Stimulated activated CD4-positive, alpha-beta T cell treated with anti-CD3 and anti-CD28 coated beads, Interleukin-4, amount 100 ng/mL, for 24 hours (primary cell): ENCODE data around the gene PDE6D.

Experiments used
- DNase-seq: peaks from one replicate; pipeline ENCODE4 v3.0.0-alpha.2; 2020

The PDE6D gene

GRCh38 chr2:231706731-231707624, 74.1 kb downstream of the PDE6D start:
- DNase-seq = peak; percentile 98

DNA sequence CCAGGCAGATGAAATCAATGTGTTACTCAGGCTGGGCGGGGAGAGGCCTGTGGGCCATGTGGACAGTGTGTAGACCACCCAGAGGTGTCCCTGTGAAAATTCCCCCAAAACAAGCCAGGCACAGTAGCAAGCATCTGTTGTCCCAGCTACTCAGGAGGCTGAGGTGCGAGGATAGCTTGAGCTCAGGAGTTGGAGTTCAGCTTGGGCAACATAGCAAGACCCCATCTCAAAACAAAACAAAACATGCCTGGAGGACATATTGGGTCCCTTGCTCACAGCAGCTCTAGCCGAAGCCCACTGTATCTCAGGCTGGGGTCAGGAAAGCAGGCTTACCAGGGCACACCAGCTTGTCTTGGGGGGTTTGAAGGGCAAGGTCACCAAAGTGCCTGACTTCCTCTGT, 77.1 kb downstream of the PDE6D start:
- no peak for DNase-seq

GRCh38 chr2:231701456-231702373, 79.4 kb downstream of the PDE6D start:
- DNase-seq = no peak

- DNase-seq = no peak
These were observed 82.1 kb downstream of the PDE6D start for GRCh38 chr2:231699006-231699405.

GRCh38 chr2:231696004-231696367, 85.1 kb downstream of the PDE6D start:
- DNase-seq = no peak

DNA sequence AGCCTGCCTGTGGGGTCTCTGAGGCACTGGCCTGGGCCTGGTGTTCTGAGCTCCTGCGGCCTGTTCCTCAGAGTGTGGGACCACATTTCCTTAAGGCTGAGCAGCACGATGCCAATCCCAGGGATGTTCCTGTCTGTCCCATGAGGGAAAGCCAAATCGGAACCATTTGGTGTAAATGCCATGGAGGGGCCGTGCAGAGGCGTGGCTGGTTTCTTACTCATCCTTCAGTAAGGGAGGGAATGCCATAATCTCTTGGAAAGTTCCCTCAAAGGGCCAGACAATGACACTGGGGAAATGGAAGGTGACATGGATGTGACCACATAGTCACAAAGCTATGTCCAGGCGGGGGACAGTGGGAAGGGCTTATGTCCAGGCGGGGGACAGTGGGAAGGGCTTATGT, 87.1 kb downstream of the PDE6D start:
- no peak for DNase-seq

DNA sequence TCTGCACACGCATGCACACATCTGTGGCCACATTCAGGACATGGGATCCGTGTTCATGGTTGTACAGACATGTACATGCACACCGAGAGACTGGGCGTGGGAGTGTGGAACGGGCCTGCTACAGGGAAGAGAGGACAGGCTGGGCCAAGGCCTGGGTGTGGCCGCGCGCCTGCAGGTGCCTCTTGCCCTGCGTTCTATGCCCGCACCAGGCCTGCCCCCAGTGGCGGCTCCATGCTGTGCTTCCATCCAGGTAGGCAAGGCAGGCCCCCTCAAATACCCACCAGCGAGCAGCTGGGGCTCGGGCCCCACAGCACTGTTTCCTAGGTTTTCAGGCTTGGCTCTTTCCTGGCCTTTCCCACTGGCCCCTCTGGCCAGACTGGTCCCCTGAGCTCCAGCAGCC, 88.2 kb downstream of the PDE6D start:
- no peak for DNase-seq

- no peak for DNase-seq
These were observed 89.8 kb downstream of the PDE6D start for GRCh38 chr2:231691251-231691772.

DNA sequence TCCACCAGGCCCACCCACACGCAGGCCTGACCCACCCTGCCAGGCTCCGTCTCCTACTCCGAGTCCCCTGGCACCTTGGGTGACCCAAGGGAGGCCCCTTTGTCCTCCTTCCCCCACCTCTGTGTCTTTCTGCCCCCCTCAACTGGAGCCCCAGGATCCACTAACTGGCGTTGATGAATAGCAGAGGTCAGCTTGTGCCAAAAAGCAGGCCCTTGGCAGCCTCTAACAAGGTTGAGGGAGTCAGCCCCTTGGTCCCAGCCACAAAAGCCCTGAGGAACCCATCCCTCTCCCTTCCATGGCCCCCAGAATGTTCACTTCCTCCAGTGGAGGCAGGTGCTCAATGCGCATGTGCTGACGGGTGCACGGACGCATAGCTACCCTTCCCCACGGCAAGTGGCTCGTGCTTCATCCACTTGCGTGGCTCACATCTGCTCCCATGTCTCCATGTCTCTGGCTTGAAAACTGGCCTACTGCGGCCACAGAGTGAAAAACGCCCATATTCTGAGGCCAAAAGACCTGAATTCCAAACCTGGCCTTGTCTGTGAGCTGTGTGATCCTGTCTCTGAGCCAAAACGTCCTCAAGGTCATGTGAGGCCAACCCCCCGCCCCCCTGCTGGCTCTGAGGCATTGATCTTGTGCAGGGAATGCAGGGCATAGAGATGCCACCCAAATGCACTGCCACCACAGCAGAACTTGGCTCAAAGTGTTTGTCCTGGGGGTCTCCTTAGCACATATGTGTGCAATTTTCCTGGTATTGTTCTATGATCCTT, 91.8 kb downstream of the PDE6D start:
- DNase-seq = no peak

GRCh38 chr2:231688719-231689118, 92.4 kb downstream of the PDE6D start:
- DNase-seq = no peak

DNA sequence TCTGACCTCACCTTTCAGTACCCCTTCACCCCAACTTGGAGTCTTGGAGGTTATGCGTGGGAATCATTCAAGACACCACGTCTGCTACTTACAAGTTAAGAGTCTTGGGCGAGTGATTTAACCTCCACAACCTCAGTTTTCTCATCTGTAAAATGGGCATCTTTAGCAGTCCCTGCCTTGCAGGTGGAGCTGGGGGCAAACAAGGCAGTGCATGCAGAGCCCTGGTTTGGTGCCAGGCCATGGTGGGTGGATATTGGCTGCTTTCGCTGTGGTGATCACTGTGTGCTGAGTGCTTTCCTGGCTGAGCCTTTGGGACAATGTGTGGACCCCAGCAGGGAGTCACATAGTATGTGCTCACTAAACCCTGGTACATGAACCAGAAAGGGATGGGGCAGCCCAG, 93.1 kb downstream of the PDE6D start:
- no peak for DNase-seq

GRCh38 chr2:231687133-231687852, 93.8 kb downstream of the PDE6D start:
- peak; percentile 75 for DNase-seq

DNA sequence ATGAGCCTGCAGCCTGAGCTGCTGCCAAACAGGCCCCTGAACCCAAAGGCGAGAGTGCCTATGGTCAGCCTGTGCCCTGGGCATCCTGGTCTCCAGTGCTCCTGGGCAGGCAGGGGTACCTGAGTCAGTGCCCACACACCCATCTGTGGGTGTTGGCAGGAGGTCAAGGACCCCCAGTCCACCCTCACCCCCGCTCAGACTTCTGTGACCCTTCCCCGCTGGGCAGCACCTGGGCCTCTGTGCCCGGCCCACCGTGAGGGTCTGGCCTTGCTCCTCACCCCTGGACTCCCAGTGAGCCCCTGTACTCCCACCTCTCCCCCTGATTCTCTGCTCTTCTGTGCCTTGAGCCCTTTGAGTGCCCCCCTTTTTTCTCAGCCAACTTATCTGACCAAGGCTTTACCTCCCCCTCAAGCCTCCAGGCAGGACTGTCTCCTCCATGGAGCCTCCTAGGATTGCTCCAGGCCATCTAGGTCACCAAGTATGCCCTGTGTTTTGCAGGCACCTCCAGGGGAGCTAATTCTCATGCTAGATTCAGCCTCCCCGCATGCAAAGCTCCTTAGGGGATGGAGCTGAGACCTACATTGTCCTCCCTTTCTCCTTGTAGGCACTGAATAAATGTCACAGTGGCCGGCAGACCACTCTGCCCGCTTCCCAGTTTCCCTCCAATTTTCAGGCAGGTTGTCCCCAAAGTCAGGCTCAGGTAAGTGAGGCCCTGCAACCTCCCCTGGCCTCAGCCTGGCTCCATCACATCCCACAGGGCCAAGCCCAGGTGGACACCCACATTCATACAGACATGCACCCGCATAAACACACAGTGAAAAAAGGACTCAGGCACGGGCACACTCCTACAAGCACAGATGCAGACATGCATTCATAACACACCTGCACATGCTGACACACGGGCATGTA, 94.6 kb downstream of the PDE6D start:
- no peak for DNase-seq

- DNase-seq = no peak
These were observed 95.5 kb downstream of the PDE6D start for GRCh38 chr2:231685349-231686191.

DNA sequence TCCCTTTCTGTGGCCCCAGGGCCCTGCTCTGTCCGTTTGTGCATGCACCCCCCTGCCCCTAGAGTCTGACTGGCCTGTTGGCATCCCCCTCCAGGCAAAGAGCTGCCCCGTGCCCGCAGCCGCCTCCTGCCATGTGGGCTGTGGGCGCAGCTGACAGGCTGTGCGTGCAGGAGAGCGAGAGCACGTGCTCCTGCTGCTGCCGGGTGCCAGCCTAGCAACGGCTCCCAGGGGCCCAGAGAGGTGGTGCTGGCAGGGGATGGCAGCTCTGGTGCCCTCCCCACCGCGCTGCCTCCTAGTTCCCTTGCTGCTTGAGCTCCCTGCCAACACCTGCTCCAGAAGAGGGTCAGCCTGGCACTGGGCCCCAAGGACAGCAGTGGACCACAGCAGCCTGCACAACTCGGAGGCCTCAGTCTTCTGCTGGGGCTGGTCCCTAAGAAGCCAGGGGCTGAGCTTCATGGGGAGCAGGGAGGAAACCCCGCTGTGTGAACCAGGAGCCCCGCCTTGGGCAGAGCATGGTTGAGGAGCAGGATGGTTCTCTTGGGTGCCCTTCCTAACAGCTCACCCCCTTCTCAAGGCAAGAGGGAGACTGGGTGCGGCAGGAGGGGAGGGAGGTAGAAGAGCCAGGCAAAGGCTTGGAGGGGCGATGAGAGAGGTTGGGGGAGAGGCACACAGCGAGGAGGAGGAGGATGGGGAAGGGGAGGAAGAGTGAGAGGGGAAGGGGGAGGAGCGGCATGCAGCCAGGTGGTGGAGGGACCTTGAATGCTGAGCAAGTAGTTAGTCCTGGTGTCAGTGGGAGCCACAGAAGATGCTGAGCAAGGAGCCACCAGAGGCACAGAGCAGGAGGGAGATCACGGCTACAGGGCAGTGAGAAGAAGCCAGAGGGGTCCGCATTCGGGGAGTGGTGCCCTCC, 96.5 kb downstream of the PDE6D start:
- DNase-seq = no peak

DNA sequence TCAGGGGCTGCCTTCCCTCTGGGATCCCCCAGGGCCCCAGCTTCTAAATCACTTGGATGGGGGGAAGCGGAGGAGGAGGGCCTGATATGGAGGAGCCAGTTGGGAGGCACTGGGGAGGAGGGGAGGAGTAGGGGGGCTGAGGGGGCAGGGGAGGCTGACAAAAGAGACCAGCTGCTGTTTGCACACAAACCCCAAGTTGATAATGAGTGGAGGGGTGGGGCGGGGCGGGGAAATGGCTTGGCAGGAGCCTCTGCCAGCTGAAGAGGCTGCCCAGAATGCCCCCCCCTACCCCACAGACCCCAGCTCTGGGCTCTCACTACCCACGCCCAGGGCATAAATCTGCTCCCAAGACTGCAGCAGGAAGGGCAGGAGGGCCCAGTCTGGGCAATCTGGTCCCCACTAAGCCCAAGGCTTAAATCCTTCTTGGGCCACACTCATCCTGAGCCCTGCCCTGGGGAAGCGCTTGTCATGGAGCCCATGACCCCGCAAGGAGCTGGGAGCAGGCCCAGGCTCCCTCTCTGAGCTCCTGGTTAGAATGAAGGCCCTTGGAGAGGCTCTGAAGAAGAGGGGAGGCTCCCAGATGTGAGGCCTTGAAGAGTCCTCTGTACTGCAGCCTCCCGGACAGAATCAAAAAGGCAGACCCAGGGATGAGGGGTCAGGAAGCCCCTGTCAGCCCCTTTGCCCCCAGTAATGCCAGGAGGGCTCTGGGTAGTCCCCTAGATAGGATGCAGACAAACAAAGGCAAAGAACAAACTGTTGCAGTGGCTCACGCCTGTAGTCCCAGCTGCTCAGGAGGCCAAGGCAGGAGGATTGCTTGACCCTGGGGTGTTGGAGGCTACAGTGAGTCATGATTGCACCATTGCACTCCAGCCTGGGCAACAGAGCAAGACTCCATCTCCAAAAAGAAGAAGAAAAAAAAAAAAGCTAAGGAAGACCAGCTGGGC, 97.5 kb downstream of the PDE6D start:
- DNase-seq = no peak

- no peak for DNase-seq
These were observed 98.3 kb downstream of the PDE6D start for GRCh38 chr2:231682603-231683291.
